Right cardiac atrium (tissue), 5 donors: Measurements from ENCODE around the gene FAM89A. TPM values are rescaled to one million over a fixed set of nuclear protein-coding genes. Genes with fewer than 3 reads are reported as not detected.
A peak's percentile ranks its signal among the peaks of the same experiment; 100 is the strongest.

Experiments used
- ATAC-seq, 2 donors: fragments of 200-7000 bp; cut with Tn5 transposase; one replicate each; pipeline versions ENCODE4 v1.8.0 to v1.9.1; 2020; ENCODE audit warnings: moderate library complexity in 2 of 2, mild to moderate bottlenecking in 1 of 2
- DNase-seq, 3 donors: peaks; one replicate each; pipeline ENCODE4 v3.0.0-alpha.2; 2020
- H3K27ac ChIP-seq: one replicate; pipeline ENCODE4 v1.5.1; 2013; ENCODE audit warnings: mild to moderate bottlenecking, low read length, control low read depth, moderate library complexity
- H3K27me3 ChIP-seq: one replicate; pipeline ENCODE4 v1.6.1; 2013; ENCODE audit not compliant: control insufficient read depth, insufficient read depth
- H3K4me1 ChIP-seq: one replicate; pipeline ENCODE4 v1.6.1; 2013; ENCODE audit warnings: low read length; ENCODE audit not compliant: control insufficient read depth, insufficient read depth
- H3K4me3 ChIP-seq: one replicate; pipeline ENCODE4 v1.5.1; 2013; ENCODE audit warnings: low read length, control low read depth
- H3K9me3 ChIP-seq: one replicate; pipeline ENCODE4 v1.6.1; 2013; ENCODE audit warnings: low read length; ENCODE audit not compliant: control insufficient read depth
- WGBS: extraction: QIAGEN DNeasy Blood & Tissue Kit; methylation state at CpG from one replicate; pipeline ENCODE4 v1.1.7; 2013; 5-methylcytosine and 5-hydroxymethylcytosine counted together
- intact Hi-C, 4 donors: fragments of 100-400 bp; cut with DNase I; formaldehyde crosslinking; loops; one replicate each; pipeline versions ENCODE4 v1.11.0 to v1.14.0; 2022 to 2023
- long read RNA-seq, 4 donors: library from polyadenylated mRNA; unstranded; transcript quantifications; one replicate each; pipeline ENCODE4 v2.0.0, GENCODE V29; 2020 to 2021
- polyA plus RNA-seq: library from polyadenylated mRNA; stranded (reverse); fragments of 200-250 nt; gene quantifications from one replicate; pipeline ENCODE4 v1.2.3, GENCODE V29; 2013
- total RNA-seq, 4 donors: library from RNA; stranded (reverse); fragmentation: NEBNext Ultra II Directional; extraction: Animal tissue kit (Norgen Biotek cat#: 25700); gene quantifications; one replicate each; pipeline ENCODE4 v1.2.1, GENCODE V29; 2021
- donor health status: healthy with polysubstance abuse.
- donor health status: DM: no; HTN: yes; CAD: no.
- donor health status: DM: no; HTN: no; CAD: no.
- donor health status: DM: no; HTN: yes; CAD: no; lungs with severe emphysema.
- donor health status: DM: yes; HTN: yes; CAD: no.

Gene FAM89A
- total RNA-seq (1 to 10 TPM; 2.3 to 7.3 (median 4.6) TPM), polyA plus RNA-seq (7.7 TPM)
- long read RNA-seq, donor 1, transcript FAM89A-201 (2 exons, 1,495 nt), result major isoform, 13 of 14 reads
- long read RNA-seq, donor 1, partial matches to known transcripts, result 0 of 14 reads
- long read RNA-seq, donor 1, other reads (novel, unspliced or antisense), result 1 of 14 reads
- long read RNA-seq, donor 2, partial matches to known transcripts, result 0 of 3 reads
- long read RNA-seq, donor 2, other reads (novel, unspliced or antisense), result 0 of 3 reads
- long read RNA-seq, donor 3, result 0 reads
- long read RNA-seq, donor 4, partial matches to known transcripts, result 0 of 6 reads
- long read RNA-seq, donor 4, other reads (novel, unspliced or antisense), result 2 of 6 reads

DNA sequence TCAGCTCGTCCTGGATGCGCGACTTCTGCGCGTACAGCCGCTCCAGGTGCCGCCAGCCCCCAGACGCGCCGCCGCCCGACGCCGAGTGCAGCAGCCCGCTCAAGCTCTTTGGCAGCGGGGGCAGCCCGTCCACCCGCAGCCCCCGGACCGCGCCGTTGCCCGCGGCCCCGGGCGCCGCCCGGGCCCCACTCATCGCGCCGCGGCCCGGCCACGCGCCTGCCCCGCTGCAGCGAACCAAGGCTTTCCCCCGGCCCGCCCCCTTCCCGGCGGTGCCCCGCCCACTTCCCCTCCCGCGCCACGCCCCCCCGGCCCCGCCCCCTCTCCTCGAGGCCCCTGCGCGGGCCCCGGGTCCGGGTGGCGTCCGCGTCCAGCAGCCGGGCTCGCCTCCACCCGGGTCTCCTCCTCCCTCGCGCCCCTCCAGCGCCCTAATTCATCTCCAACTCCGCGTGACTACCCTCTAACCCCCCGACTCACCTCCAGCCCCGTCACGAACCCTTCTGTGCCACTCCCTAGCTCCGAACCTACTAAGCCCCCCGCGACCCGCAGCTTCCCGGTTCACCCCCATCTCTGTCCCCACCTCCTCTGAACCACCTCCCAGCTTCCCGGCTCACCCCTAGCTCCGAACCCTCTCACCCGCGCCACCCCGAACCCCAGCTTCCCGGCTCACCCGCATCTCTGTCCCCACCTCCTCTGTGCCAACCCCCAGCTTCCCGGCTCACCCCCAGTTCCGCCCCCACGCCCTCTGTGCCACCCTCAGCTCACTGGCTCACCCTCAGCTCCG is at the start of gene FAM89A:
Gene FAM89A, minus strand, starts transcription at position 236 of the 781 bp plus-strand sequence. Its CDS starts 43 bp downstream, at position 193.
- Histone ChIP-seq H3K27me3 (no peaks in the 10 kb centered on the region), H3K4me1 (no peaks in the 10 kb centered on the region), H3K27ac (no peak within 1 kb of the TSS), H3K9me3 (no peaks in the 10 kb centered on the region), H3K4me3 (peak within 1 kb of the TSS; percentile 91)
- ATAC-seq (peak; percentile 85 to 90), DNase-seq (peak; percentile 64 to 85 (median 85))
- intact Hi-C loops, result no loop called here
- WGBS, result 2% methylated on average over 80 of the region's 82 CpGs

DNA sequence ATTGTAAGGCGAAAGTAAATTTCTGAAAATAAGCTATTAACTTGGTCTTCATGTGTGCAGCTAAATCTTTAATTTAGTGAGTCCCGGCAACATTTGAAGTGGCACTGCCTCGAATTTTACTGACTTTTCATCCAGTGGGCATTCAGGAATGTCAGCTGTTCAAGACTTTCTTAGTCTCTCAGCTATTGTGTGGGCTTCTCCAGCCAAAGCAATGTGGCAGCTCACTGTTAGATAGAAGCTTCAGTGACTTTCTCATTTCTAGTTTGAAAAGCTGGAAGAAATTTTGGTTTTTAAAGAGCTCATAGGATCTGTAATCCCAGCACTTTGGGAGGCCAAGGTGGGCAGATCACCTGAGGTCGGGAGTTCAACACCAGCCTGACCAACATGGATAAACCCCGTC is 44.3 kb upstream of the FAM89A start:
- WGBS, result 84% methylated on average over 5 of the region's 5 CpGs
- DNase-seq, result no peak
- no peaks in the 10 kb centered on the region for H3K27me3 ChIP-seq
- intact Hi-C loops, result no loop called here
- no peak for ATAC-seq
- H3K4me1 ChIP-seq, result no peaks in the 10 kb centered on the region
- H3K27ac ChIP-seq, result no peak overlapping the region
- no peak overlapping the region for H3K4me3 ChIP-seq
- no peaks in the 10 kb centered on the region for H3K9me3 ChIP-seq

DNA sequence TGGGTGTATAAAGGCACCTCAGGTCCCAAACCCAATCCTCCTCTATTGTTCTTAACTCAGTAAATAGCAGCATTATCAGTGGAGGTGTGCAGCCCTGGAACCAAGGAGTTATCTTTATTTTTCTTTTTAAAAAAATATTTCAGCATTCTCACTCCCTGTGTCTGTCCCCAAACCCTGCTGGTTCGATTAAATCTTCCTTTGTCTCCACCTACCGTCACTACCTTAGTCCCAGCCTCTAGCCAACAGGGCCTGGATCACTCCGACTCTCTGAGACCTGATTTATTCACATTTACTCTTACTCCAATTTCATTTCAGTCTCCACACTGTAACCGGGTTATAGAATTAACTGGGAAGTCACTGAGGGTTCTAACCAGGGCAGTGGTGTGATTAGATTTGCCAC is 39.1 kb upstream of the FAM89A start:
- intact Hi-C loops, result no loop called here
- ATAC-seq (no peak), DNase-seq (no peak)
- no peak overlapping the region for H3K27ac ChIP-seq
- 85% methylated on average over 4 of the region's 4 CpGs for WGBS
- H3K4me1 ChIP-seq, result no peaks in the 10 kb centered on the region
- H3K4me3 ChIP-seq, result no peak overlapping the region
- H3K27me3 ChIP-seq, result no peaks in the 10 kb centered on the region
- H3K9me3 ChIP-seq, result no peaks in the 10 kb centered on the region

DNA sequence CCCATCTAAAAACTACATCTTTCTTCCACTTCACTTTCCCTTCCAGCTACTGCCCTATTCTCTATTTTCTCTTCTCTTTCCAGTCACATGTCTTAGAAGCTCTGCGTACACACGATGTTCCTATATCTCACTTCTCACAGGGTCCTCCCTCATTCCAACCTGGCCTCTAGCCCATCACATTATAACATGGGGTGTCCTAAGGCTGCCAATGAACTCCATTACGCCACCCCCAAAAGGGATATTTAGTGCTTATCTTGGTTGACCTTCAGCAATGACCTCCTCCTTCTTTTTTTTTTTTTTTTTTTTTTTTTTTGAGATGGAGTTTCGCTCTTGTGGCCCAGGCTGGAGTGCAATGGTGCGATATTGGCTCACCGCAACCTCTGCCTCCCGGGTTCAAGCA is 38.2 kb upstream of the FAM89A start:
- Histone ChIP-seq H3K27me3 (no peaks in the 10 kb centered on the region), H3K4me1 (no peaks in the 10 kb centered on the region), H3K4me3 (no peak overlapping the region), H3K27ac (no peak overlapping the region), H3K9me3 (no peaks in the 10 kb centered on the region)
- ATAC-seq (no peak), DNase-seq (no peak)
- intact Hi-C loops, result no loop called here
- 89% methylated on average over 7 of the region's 7 CpGs for WGBS

DNA sequence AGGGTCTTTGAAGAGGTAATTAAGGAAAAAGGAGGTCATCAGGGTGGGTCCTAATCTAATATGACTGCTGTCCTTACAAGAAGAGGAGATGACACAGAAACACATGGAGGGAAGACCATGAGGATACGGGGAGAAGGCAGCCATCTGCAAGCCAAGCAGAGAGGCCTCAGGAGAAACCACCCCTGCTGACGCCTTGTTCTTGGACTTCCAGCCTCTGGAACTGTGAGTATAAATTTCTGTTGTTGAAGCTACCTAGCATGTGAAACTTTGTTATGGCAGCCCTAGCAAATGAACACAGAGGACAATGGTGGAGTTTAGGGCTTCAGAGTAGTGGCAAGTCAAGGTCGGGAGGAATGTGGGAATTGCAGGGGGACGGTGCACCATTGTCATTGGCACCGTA is 36.7 kb upstream of the FAM89A start:
- Histone ChIP-seq H3K27ac (no peak overlapping the region), H3K4me3 (no peak overlapping the region), H3K4me1 (no peaks in the 10 kb centered on the region), H3K27me3 (no peaks in the 10 kb centered on the region), H3K9me3 (no peaks in the 10 kb centered on the region)
- intact Hi-C loops, result no loop called here
- DNase-seq (no peak), ATAC-seq (no peak)
- WGBS, result 95% methylated on average over 5 of the region's 5 CpGs

DNA sequence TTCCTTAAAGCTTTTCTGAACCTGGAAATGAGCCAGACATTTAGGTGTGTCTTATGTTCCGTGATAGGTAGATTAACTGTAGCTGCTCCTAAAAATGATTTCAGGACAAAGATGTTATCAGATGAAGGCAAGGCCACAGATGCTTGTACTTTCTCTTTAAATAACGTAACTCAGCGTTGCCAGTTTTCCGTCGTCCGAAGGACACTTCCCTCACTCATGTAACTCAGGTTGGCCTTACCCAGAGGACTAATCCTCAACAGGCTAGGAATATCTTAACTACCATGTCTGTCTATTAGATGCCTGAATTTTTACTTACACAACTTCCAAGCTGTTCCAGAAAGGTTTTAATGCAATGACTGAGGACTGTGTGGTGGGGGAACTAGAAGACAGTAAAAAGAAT is 35.4 kb upstream of the FAM89A start:
- ATAC-seq, result no peak
- DNase-seq, result no peak
- Histone ChIP-seq H3K27ac (no peak overlapping the region), H3K27me3 (no peaks in the 10 kb centered on the region), H3K9me3 (no peaks in the 10 kb centered on the region), H3K4me3 (no peak overlapping the region), H3K4me1 (peaks cover 3% of the 10 kb centered on the region)
- intact Hi-C loops, result no loop called here
- WGBS, result 84% methylated on average over 6 of the region's 6 CpGs

DNA sequence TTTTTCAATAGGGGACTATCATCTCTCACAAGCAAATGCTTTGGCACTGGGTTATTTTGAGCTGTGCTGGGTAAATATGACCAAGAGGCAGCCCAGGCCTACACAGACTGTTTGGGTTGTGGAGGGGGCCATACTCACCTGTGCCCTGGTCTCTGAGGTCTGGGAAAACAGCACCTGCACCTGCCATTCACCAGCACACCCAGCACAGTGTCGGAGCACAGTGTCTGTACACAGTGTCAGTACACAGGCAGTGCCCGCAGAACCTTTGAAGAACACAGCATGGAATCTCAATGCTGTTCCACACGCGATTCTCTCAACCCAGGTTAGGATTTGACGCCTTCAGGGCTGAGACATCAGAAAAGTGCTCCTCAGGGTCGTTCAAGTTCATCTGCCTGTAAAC is 35.0 kb upstream of the FAM89A start:
- intact Hi-C loops, result no loop called here
- H3K4me1 ChIP-seq, result peaks cover 3% of the 10 kb centered on the region
- no peak for ATAC-seq
- 92% methylated on average over 6 of the region's 6 CpGs for WGBS
- H3K9me3 ChIP-seq, result no peaks in the 10 kb centered on the region
- H3K27me3 ChIP-seq, result no peaks in the 10 kb centered on the region
- no peak overlapping the region for H3K4me3 ChIP-seq
- H3K27ac ChIP-seq, result no peak overlapping the region
- DNase-seq, result no peak

DNA sequence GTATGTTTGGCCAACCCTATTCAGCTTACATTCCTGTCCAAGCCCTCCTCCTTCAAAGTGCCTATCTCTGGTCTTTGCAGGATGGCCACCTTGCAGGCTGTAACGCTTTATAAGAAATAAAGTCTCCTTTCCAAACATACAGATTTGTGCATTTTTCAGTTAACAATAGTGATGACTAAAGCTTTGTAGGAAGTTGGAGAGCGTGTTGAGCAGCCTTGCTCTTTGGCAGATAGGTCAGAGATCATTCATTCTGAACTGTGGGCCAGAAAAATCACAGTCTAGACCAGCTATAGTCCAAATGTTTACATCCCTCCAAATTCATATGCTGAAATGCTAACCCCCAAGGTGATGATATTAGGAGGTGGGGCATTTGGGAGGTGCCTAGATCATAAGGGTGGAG is 34.0 kb upstream of the FAM89A start:
- Histone ChIP-seq H3K27me3 (no peaks in the 10 kb centered on the region), H3K4me3 (no peak overlapping the region), H3K27ac (no peak overlapping the region), H3K9me3 (no peaks in the 10 kb centered on the region), H3K4me1 (peaks cover 3% of the 10 kb centered on the region)
- 80% methylated on average over 2 of the region's 2 CpGs for WGBS
- intact Hi-C loops, result no loop called here
- ATAC-seq (no peak), DNase-seq (no peak)

DNA sequence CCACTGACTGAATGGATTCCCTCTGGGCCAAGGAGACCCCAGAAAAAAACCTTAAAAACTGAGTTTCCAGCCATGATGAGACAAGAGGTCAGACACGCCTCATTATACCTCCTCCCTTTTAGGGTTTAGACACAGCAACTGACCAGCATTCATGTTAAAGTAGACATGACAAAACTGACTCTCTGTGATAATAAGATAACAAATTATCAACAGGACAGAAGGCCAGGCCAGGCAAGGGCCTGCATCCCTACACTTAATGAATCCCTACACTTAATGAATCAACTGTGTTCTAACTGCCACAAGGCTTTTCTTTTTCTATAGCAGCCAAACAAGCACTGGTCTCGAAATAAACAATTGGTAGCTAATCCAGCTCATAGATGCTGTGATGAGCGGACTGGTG is 33.3 kb upstream of the FAM89A start:
- DNase-seq (no peak), ATAC-seq (no peak)
- Histone ChIP-seq H3K9me3 (no peaks in the 10 kb centered on the region), H3K4me3 (no peak overlapping the region), H3K27me3 (no peaks in the 10 kb centered on the region), H3K27ac (no peak overlapping the region), H3K4me1 (peaks cover 3% of the 10 kb centered on the region)
- WGBS, result 97% methylated on average over 3 of the region's 3 CpGs
- intact Hi-C loops, result no loop called here

DNA sequence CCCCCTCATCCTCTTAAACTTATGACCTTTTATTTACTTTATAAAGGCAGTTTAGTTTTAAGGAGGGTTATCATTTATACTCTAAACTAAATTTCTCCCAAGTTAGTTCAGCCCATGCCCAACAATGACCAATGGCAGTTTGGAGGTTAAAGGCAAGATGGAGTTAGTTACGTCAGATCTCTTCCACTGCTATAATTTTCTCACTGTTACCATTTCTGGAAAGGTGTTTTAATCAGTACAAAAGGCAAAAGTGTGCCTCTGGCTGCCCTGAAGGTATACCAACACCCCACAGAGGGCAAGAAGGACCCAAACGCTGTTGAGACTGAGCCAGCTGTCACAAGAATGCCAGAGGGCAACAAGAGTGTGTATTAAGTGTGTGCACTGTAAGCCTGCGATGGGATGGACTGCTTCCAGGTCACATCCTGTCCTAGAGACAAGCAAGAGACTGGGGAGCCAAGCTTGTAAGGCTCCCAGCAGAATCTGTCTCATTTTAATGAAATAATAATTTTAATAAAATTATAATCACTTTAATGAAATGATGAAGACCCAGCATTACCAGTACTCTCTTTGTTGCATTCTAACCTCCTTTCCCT is 32.5 kb upstream of the FAM89A start:
- no peaks in the 10 kb centered on the region for H3K27me3 ChIP-seq
- peak in 1 of 2 donors; percentile 39 for ATAC-seq
- H3K27ac ChIP-seq, result no peak overlapping the region
- no peak for DNase-seq
- H3K4me1 ChIP-seq, result peaks cover 3% of the 10 kb centered on the region
- no peak overlapping the region for H3K4me3 ChIP-seq
- intact Hi-C loops, result no loop called here
- no peaks in the 10 kb centered on the region for H3K9me3 ChIP-seq
- 46% methylated on average over 3 of the region's 3 CpGs for WGBS

DNA sequence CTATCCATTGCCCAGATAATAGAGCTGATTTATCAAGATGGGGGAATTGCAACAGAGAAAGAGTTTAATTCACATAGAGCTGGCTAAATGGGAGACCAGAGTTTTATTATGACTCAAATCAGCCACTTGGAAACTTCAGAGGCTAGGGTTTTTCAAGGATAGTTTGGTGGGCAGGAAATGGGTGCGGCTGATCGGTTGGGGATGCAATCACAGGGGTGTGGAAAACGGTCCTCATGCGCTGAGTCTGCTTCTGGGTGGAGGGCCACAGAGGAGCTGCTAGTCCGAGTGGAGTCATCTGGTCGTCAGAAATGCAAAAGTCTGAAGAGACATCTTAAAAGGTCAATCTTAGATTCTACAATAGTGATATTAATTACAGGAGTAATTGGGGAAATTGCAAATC is 32.0 kb upstream of the FAM89A start:
- DNase-seq, result peak in 1 of 3 donors; percentile 28
- Histone ChIP-seq H3K4me1 (peaks cover 3% of the 10 kb centered on the region), H3K27me3 (no peaks in the 10 kb centered on the region), H3K27ac (no peak overlapping the region), H3K4me3 (no peak overlapping the region), H3K9me3 (no peaks in the 10 kb centered on the region)
- ATAC-seq, result peak in 1 of 2 donors; percentile 85
- 77% methylated on average over 6 of the region's 6 CpGs for WGBS
- intact Hi-C loops, result no loop called here
